Progenitor cell of endocrine pancreas (in vitro differentiated cells): ENCODE data around the gene PAK2. TPM values are rescaled to one million over a fixed set of nuclear protein-coding genes. Genes with fewer than 3 reads are reported as not detected.

Source experiments
- DNase-seq: peaks from one replicate; pipeline ENCODE4 v3.0.0; 2021; ENCODE audit warnings: low spot score; ENCODE audit not compliant: unreplicated experiment
- H3K27ac Mint-ChIP-seq: 2 replicates; pipeline ENCODE4 v1.8.0; 2021; ENCODE audit warnings: mild to moderate bottlenecking, moderate library complexity, mixed read lengths
- H3K27me3 Mint-ChIP-seq: 2 replicates; pipeline ENCODE4 v1.8.0; 2021; ENCODE audit warnings: mixed read lengths
- H3K36me3 Mint-ChIP-seq: 2 replicates; pipeline ENCODE4 v1.8.0; 2022; ENCODE audit warnings: mixed read lengths; ENCODE audit not compliant: insufficient read depth
- H3K4me1 Mint-ChIP-seq: 2 replicates; pipeline ENCODE4 v1.8.0; 2021; ENCODE audit warnings: low read depth, mixed read lengths
- H3K4me3 Mint-ChIP-seq: 2 replicates; pipeline ENCODE4 v1.8.0; 2021; ENCODE audit warnings: low read depth, mild to moderate bottlenecking, moderate library complexity, mixed read lengths
- H3K9me3 Mint-ChIP-seq: 2 replicates; pipeline ENCODE4 v1.8.0; 2021; ENCODE audit warnings: low read depth, mixed read lengths
- total RNA-seq: library from RNA; stranded (reverse); gene quantifications from 2 replicates; pipeline ENCODE4 v1.2.1, GENCODE V29; 2021
- TF ChIP-seq, protein P1 (sequence below): fragments of 200-600 bp; sonication (generic); IDR thresholded peaks from one replicate; pipeline ENCODE4 v1.5.0; 2021; ENCODE audit warnings: antibody characterized with exemption, mild to moderate bottlenecking; ENCODE audit not compliant: unreplicated experiment

Gene PAK2
- total RNA-seq, 1 donor from 2014 or later = 72.1 TPM

DNA sequence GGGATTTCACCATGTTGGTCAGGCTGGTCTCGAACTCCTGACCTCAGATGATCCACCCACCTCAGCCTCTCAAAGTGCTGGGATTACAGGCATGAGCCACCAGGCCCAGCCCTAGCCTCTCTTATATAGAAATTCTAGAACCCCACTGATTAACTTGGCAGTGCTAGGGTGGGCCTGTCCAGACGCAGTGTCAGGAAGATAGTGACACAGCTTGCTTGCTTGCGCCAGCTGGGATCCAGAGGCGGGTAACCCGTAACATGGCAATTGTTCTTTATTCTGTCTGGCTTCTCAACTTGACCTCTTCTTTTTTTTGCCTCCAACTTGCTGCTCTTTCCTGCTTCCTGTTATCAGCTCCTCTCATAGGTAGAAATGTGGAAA lies 43.8 kb upstream of the PAK2 start:
- H3K27ac Mint-ChIP-seq = no peak overlapping the region
- H3K4me1 Mint-ChIP-seq = no peaks in the 10 kb centered on the region
- peaks cover 6% of the 10 kb centered on the region for H3K27me3 Mint-ChIP-seq
- H3K36me3 Mint-ChIP-seq = no peaks in the 10 kb centered on the region
- H3K4me3 Mint-ChIP-seq = no peak overlapping the region
- TF ChIP-seq, protein P1, sequence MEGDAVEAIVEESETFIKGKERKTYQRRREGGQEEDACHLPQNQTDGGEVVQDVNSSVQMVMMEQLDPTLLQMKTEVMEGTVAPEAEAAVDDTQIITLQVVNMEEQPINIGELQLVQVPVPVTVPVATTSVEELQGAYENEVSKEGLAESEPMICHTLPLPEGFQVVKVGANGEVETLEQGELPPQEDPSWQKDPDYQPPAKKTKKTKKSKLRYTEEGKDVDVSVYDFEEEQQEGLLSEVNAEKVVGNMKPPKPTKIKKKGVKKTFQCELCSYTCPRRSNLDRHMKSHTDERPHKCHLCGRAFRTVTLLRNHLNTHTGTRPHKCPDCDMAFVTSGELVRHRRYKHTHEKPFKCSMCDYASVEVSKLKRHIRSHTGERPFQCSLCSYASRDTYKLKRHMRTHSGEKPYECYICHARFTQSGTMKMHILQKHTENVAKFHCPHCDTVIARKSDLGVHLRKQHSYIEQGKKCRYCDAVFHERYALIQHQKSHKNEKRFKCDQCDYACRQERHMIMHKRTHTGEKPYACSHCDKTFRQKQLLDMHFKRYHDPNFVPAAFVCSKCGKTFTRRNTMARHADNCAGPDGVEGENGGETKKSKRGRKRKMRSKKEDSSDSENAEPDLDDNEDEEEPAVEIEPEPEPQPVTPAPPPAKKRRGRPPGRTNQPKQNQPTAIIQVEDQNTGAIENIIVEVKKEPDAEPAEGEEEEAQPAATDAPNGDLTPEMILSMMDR = no peak
- no peaks in the 10 kb centered on the region for H3K9me3 Mint-ChIP-seq
- DNase-seq = no peak

- Mint-ChIP-seq H3K27ac (no peak overlapping the region), H3K36me3 (no peaks in the 10 kb centered on the region), H3K9me3 (no peaks in the 10 kb centered on the region), H3K27me3 (no peaks in the 10 kb centered on the region), H3K4me3 (no peak overlapping the region), H3K4me1 (no peaks in the 10 kb centered on the region)
- DNase-seq = no peak
- TF ChIP-seq, protein P1 = no peak
Measured at GRCh38 chr3:196697270-196697669, 42.4 kb upstream of the PAK2 start.

DNA sequence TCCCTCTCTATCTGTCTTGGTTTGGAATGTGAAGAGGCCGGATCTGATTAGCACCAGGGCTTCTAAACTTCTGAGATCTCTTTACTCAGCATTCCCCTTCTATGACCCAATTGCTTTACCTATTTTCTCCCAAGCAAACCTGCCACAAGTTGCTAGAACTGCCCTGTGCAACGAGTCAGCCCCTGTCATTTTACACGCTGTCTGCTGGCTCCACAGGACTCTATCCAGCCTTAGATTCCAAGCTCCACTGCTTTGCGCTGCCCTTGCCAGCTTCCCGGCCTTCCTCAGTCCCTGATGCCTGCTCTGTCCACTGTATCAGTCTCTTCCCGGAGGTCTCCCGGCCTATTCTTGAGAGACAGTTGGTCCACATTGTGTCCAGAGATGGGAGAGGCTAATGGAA lies 39.9 kb upstream of the PAK2 start:
- TF ChIP-seq, protein P1 = no peak
- Mint-ChIP-seq H3K36me3 (no peaks in the 10 kb centered on the region), H3K27me3 (no peaks in the 10 kb centered on the region), H3K27ac (no peak overlapping the region), H3K9me3 (no peaks in the 10 kb centered on the region), H3K4me3 (no peak overlapping the region), H3K4me1 (no peaks in the 10 kb centered on the region)
- DNase-seq = no peak

- TF ChIP-seq, protein P1 = no peak
- no peak for DNase-seq
- no peaks in the 10 kb centered on the region for H3K9me3 Mint-ChIP-seq
- no peak overlapping the region for H3K4me3 Mint-ChIP-seq
- no peak overlapping the region for H3K27ac Mint-ChIP-seq
- no peaks in the 10 kb centered on the region for H3K4me1 Mint-ChIP-seq
- no peaks in the 10 kb centered on the region for H3K27me3 Mint-ChIP-seq
- H3K36me3 Mint-ChIP-seq = no peaks in the 10 kb centered on the region
Measured at GRCh38 chr3:196700801-196701200, 38.9 kb upstream of the PAK2 start.

DNA sequence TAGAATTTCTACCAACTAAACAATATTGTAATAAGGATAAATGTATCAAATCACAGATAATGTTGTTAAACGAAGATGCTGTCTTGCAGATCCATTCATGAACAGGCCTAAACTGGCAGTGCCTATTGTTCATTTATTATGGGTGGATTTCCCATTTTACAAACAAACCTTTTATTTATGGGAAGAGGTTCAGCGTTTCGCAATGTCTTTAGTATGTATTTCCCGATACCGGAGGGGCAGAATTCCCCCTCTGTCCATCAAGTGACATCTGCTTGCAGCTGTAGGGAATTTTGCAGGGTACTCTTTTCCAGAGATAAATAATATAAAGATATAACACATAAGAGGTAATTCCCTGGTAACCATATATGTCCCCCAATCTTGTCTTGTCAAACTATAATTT lies 33.3 kb upstream of the PAK2 start:
- Mint-ChIP-seq H3K4me1 (no peaks in the 10 kb centered on the region), H3K27ac (no peak overlapping the region), H3K36me3 (no peaks in the 10 kb centered on the region), H3K4me3 (no peak overlapping the region), H3K27me3 (no peaks in the 10 kb centered on the region), H3K9me3 (no peaks in the 10 kb centered on the region)
- DNase-seq = no peak
- TF ChIP-seq, protein P1 = no peak
